Measurements from ENCODE around the gene SCAF1. TPM values are rescaled to one million over a fixed set of nuclear protein-coding genes. Genes with fewer than 3 reads are reported as not detected.

Gene SCAF1
- total and polyA plus RNA-seq, 9 of the 15 experiments (the other 6 are each of a cell fraction or from before 2014, with no cell fraction given), result 0.20 to 79.0 (median 4.9) TPM

- TF ChIP-seq IRF1 (CRISPR knock-in tag; IDR thresholded peaks at IDR 0.05; ENCODE audit: borderline replicate concordance), result no peak
- TF ChIP-seq ZNF263 (CRISPR knock-in tag; IDR thresholded peaks at IDR 0.05; ENCODE audit: borderline replicate concordance), result no peak; the same call in 1 of the 2 replicates
- no peak for TF ChIP-seq STAT5A (IDR thresholded peaks at IDR 0.05; ENCODE audit: borderline replicate concordance, low read length)
- no peak for TF ChIP-seq TEAD1 (CRISPR knock-in tag; IDR thresholded peaks at IDR 0.05)
- peak; percentile 94 for TF ChIP-seq PHF8 (IDR thresholded peaks at IDR 0.05; ENCODE audit: borderline replicate concordance, low read length)
- TF ChIP-seq HMG20A (CRISPR knock-in tag; conservative IDR thresholded peaks at IDR 0.05), result no peak
- TF ChIP-seq HDAC2 (IDR thresholded peaks at IDR 0.05), result peak; percentile 93
- TF ChIP-seq TEAD2 (tag; IDR thresholded peaks at IDR 0.05), result no peak
- no peak for TF ChIP-seq MYBL2 (IDR thresholded peaks at IDR 0.05; ENCODE audit: low read depth)
- no peak for TF ChIP-seq MYBL2 (CRISPR knock-in tag; IDR thresholded peaks at IDR 0.05; ENCODE audit: borderline replicate concordance)
- TF ChIP-seq PURB (CRISPR knock-in tag; IDR thresholded peaks at IDR 0.05; ENCODE audit: low read depth), result no peak
- no peak for TF ChIP-seq LARP7 (IDR thresholded peaks at IDR 0.05)
- TF ChIP-seq NUFIP1 (IDR thresholded peaks at IDR 0.05; ENCODE audit: partially characterized antibody), result no peak
- no peak for TF ChIP-seq ETS2 (tag; IDR thresholded peaks at IDR 0.05; ENCODE audit: borderline replicate concordance, poor library complexity, severe bottlenecking)
- no peak for TF ChIP-seq ZNF316 (IDR thresholded peaks at IDR 0.05)
- peak; percentile 42; the same call in 1 of the 2 replicates for TF ChIP-seq HIVEP1 (CRISPR knock-in tag; IDR thresholded peaks at IDR 0.05)
- TF ChIP-seq SMAD1 (IDR thresholded peaks at IDR 0.05; ENCODE audit: low read depth, low read length, partially characterized antibody), result no peak
- no peak for TF ChIP-seq PCBP1 (IDR thresholded peaks at IDR 0.05; ENCODE audit: low read depth, low read length, poor library complexity, severe bottlenecking)
- 0 out of 2 replicates have a peak, but pooled peaks have one; percentile 11 for TF ChIP-seq CBFA2T3 (IDR thresholded peaks at IDR 0.05)
- TF ChIP-seq NFE2 (IDR thresholded peaks at IDR 0.05; ENCODE audit: low read depth), result no peak
- no peak for TF ChIP-seq CHD2 (IDR thresholded peaks at IDR 0.05; ENCODE audit: low read depth, low read length)
- no peak for TF ChIP-seq MLLT1 (IDR thresholded peaks at IDR 0.05)
- TF ChIP-seq TRIM28 (IDR thresholded peaks at IDR 0.05), result no peak
- no peak for TF ChIP-seq FOSL1 (tag; conservative IDR thresholded peaks at IDR 0.05)
- TF ChIP-seq HMGXB4 (CRISPR knock-in tag; IDR thresholded peaks at IDR 0.05), result peak; percentile 57; the same call in 1 of the 2 replicates
- TF ChIP-seq CEBPB (tag; IDR thresholded peaks at IDR 0.05), result 0 out of 2 replicates have a peak, but pooled peaks have one; percentile 3
- TF ChIP-seq SLC30A9 (CRISPR knock-in tag; IDR thresholded peaks at IDR 0.05), result no peak
- TF ChIP-seq CSDE1 (IDR thresholded peaks at IDR 0.05), result no peak
These were observed 35.4 kb downstream of the SCAF1 start, which contains the start of gene PRMT1 (continued) for GRCh38 chr19:49677231-49677900.

Measured in K562 (cell line).